Activated CD4-positive, alpha-beta T cell treated with anti-CD3 and anti-CD28 coated beads, Interleukin-2, amount 10 ng/mL, durations not matched to agents 24 days and 14 days (primary cell): ENCODE measurements around the gene OSBPL10. TPM values are rescaled to one million over a fixed set of nuclear protein-coding genes. Genes with fewer than 3 reads are reported as not detected.
A peak's percentile ranks its signal among the peaks of the same experiment; 100 is the strongest.
"Not testable (repeated sequence)": the region's sequence is repeated elsewhere in the genome, so short reads cannot be mapped to it uniquely, and the experiment has no call there.

ENCODE experiments used
- DNase-seq: peaks from one replicate; pipeline ENCODE4 v3.0.0; 2022
- H3K27ac Mint-ChIP-seq: one replicate; pipeline ENCODE4 v1.8.0; 2022; ENCODE audit warnings: mild to moderate bottlenecking, mixed read lengths
- H3K27me3 Mint-ChIP-seq: one replicate; pipeline ENCODE4 v1.8.0; 2022; ENCODE audit warnings: mixed read lengths
- H3K36me3 Mint-ChIP-seq: one replicate; pipeline ENCODE4 v1.8.0; 2022; ENCODE audit warnings: low read depth, mild to moderate bottlenecking, mixed read lengths
- H3K4me1 Mint-ChIP-seq: one replicate; pipeline ENCODE4 v1.8.0; 2021; ENCODE audit warnings: mixed read lengths
- H3K4me3 Mint-ChIP-seq: one replicate; pipeline ENCODE4 v1.8.0; 2022; ENCODE audit warnings: mild to moderate bottlenecking, moderate library complexity, mixed read lengths
- H3K9me3 Mint-ChIP-seq: one replicate; pipeline ENCODE4 v1.8.0; 2021; ENCODE audit warnings: mixed read lengths
- intact Hi-C: fragments of 100-400 bp; cut with micrococcal nuclease; formaldehyde crosslinking; loops from one replicate; pipeline ENCODE4 v1.15.1; 2023
- total RNA-seq: library from RNA; stranded (reverse); gene quantifications from 2 replicates; pipeline ENCODE4 v1.2.3, GENCODE V29; 2022

Gene OSBPL10
- total RNA-seq, 1 donor from 2014 or later, result 14.5 TPM

- H3K4me3 Mint-ChIP-seq, result no peak overlapping the region
- intact Hi-C loops, result no loop called here
- H3K4me1 Mint-ChIP-seq, result peaks cover 4% of the 10 kb centered on the region
- no peak overlapping the region for H3K27ac Mint-ChIP-seq
- H3K27me3 Mint-ChIP-seq, result no peaks in the 10 kb centered on the region
- no peaks in the 10 kb centered on the region for H3K36me3 Mint-ChIP-seq
- H3K9me3 Mint-ChIP-seq, result no peaks in the 10 kb centered on the region
- no peak for DNase-seq
Measured at GRCh38 chr3:31876331-31876730, 104.7 kb downstream of the OSBPL10 start.

DNA sequence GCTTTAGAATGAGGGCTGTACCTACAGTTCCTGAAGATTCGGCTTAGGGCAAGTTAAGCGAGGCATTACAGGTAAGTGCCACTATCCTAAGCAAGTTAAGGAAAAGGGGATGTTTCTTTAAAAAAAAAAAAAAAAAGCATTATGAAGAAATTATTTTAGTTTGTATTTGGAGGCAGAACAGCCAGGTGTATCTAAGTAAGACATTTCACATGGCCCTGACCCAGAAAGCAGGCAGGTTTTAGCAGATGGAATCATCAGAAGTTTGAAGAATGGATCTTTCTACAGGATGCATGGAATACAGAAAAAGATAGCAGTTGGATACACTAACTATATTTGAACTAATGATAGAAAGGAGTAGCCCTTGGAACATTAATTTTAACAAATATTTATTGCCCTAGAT, 105.6 kb downstream of the OSBPL10 start:
- no peak for DNase-seq
- no peaks in the 10 kb centered on the region for H3K36me3 Mint-ChIP-seq
- intact Hi-C loops, result no loop called here
- H3K27ac Mint-ChIP-seq, result no peak overlapping the region
- H3K4me1 Mint-ChIP-seq, result peaks cover 3% of the 10 kb centered on the region
- H3K27me3 Mint-ChIP-seq, result no peaks in the 10 kb centered on the region
- no peak overlapping the region for H3K4me3 Mint-ChIP-seq
- H3K9me3 Mint-ChIP-seq, result no peaks in the 10 kb centered on the region

DNA sequence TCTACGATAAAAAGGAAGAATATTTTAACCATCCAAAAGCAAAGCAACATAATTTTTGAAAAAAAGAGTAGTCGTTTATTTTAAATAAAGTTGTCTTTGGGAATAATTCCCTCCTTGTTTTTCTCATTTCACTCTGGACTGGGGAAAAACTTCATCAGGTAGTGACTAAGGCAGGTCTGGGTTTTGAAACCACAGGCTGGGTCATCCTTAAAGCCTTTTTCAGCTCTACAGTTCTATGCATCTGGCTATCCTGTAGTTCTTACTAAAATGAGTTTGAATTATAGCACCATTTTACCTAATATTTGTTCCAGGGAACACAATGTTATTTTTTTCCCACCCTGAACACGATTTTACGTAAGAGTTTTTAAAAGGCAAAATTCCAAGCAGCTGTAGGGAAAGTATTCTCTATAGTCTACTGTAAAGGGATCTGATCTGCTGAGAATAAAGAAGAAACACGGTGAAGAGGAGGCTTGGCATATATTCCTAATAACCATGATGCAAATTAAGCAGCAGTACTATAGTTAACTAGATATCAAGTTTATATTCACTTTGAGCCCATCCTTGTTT, 107.7 kb downstream of the OSBPL10 start:
- no peaks in the 10 kb centered on the region for H3K36me3 Mint-ChIP-seq
- no peaks in the 10 kb centered on the region for H3K27me3 Mint-ChIP-seq
- peaks cover 3% of the 10 kb centered on the region for H3K4me1 Mint-ChIP-seq
- no peaks in the 10 kb centered on the region for H3K9me3 Mint-ChIP-seq
- intact Hi-C loops, result no loop called here
- DNase-seq, result no peak
- H3K27ac Mint-ChIP-seq, result no peak overlapping the region
- no peak overlapping the region for H3K4me3 Mint-ChIP-seq

DNA sequence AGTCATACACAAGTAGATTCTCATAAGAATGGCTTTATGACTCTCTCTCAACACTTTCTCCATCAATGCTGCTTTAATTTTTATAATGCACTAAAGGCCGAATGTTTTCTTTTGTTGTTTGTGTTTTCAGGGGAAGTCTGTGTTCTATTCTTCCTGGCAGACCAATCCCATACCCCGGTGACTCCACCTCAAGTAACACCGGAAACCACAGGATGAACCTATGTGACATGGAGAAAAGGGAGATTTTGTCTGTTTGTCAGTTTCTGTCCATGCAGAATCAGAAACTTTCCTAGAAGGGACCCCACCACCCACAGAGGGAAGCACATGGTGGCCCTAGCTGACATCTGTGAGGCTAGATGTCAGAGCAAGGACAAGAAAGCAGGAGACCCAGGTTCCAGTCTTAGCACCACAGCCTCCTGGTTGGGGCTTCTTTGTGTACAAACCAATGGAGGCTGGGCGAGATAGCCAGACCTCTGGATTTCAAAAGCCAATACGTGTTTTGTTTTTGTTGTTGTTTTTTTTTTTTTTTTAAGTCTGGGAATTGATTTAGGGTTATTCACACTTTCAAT, 109.0 kb downstream of the OSBPL10 start:
- no peak overlapping the region for H3K4me3 Mint-ChIP-seq
- no peaks in the 10 kb centered on the region for H3K36me3 Mint-ChIP-seq
- DNase-seq, result no peak
- H3K27me3 Mint-ChIP-seq, result no peaks in the 10 kb centered on the region
- H3K4me1 Mint-ChIP-seq, result peaks cover 3% of the 10 kb centered on the region
- H3K27ac Mint-ChIP-seq, result peak overlapping the region; percentile 53
- H3K9me3 Mint-ChIP-seq, result no peaks in the 10 kb centered on the region
- intact Hi-C loops, result no loop called here

- intact Hi-C loops, DNase-seq, H3K9me3 Mint-ChIP-seq, H3K27ac Mint-ChIP-seq, H3K4me3 Mint-ChIP-seq, H3K36me3 Mint-ChIP-seq, H3K27me3 Mint-ChIP-seq, H3K4me1 Mint-ChIP-seq: not testable (repeated sequence)
Measured at GRCh38 chr3:31870111-31870510, 111.0 kb downstream of the OSBPL10 start.

DNA sequence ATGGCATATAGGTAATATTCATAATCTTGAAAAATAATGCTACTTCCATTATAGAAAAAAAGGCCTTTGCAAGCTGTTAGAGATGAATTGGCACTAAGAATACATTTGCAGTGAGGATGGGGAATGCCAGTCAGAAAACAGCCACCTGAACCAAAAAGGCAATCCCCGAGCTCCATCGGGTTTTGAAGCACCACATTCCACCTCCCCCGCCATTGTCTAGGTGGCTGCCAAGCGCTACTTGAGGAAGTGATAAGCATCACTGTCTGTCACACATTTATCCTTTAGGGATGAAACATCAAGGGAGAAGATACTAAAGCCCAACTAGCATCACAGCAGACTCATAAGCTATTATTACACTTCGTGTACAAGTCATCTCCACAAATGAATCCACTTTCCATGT, 112.8 kb downstream of the OSBPL10 start:
- Mint-ChIP-seq H3K4me1 (peaks cover 3% of the 10 kb centered on the region), H3K36me3 (no peaks in the 10 kb centered on the region), H3K27me3 (no peaks in the 10 kb centered on the region), H3K4me3 (no peak overlapping the region), H3K9me3 (no peaks in the 10 kb centered on the region), H3K27ac (no peak overlapping the region)
- no peak for DNase-seq
- intact Hi-C loops, result no loop called here

DNA sequence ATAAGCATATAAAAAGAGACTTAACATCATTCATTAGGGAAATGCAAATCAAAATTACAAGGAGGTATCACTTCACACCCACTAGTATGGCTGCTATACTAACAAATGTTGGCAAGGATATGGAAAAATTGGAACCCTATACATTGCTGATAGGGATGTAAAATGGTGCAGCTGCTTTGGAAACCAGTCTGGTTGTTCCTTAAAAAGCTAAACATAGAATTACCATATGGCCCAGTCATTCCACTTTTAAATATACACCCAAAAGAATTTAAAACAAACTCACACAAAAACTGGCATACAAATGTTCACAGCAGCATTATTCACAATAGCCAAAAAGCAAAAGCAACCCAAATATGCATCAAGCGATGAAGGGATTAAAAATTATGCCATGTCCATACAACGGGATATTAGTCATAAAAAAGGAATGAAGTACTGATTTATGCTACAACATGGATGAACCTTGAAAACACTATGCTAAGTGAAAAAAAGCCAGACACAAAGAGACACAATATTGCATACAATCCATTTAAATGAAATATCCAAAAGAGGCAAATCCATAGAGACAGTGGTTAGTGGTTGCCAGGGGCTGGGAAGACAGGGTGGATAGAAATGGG, 118.3 kb downstream of the OSBPL10 start:
- Mint-ChIP-seq H3K27ac (no peak overlapping the region), H3K4me1 (peaks cover 3% of the 10 kb centered on the region), H3K36me3 (no peaks in the 10 kb centered on the region), H3K9me3 (no peaks in the 10 kb centered on the region), H3K4me3 (no peak overlapping the region), H3K27me3 (no peaks in the 10 kb centered on the region)
- DNase-seq, result no peak
- intact Hi-C loops, result no loop called here

DNA sequence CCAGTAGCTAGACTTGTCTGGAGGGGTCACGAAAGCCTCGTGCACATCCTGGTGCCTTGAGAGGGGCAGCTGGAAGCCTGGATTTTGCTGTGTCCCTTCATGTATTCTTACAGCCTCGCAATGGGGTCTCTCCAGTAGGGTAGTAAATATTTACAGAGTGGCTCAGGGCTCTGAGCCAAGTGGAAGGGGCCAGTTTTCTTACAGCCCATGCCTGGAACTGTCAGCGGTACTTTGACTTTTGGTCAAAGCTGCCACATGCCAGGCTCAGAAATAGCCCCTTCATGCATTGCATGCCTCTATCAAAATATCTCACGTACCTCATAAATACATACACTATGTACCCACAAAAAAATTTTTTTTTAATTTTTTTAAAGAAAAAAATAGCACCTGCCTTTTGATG, 119.2 kb downstream of the OSBPL10 start:
- Mint-ChIP-seq H3K27me3 (no peaks in the 10 kb centered on the region), H3K36me3 (no peaks in the 10 kb centered on the region), H3K4me3 (no peak overlapping the region), H3K27ac (no peak overlapping the region), H3K4me1 (peaks cover 3% of the 10 kb centered on the region), H3K9me3 (no peaks in the 10 kb centered on the region)
- no peak for DNase-seq
- intact Hi-C loops, result no loop called here

DNA sequence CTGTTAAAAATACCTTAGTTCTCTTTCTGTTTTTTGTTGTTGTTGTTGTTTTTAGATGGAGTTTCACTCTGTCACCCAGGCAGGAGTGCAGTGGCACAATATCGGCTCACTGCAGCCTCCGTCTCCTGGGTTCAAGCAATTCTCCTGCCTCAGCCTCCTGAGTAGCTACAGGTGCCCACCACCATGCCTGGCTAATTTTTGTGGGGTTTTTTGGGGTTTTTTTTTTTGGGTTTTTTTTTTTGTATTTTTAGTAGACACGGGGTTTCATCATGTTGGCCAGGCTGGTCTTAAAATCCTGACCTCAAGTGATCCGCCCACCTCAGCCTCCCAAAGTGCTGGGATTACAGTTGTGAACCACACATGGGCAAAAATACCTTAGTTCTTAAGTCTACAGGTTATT, 120.4 kb downstream of the OSBPL10 start:
- H3K36me3 Mint-ChIP-seq, H3K4me1 Mint-ChIP-seq, H3K27ac Mint-ChIP-seq, H3K4me3 Mint-ChIP-seq, DNase-seq, intact Hi-C loops, H3K27me3 Mint-ChIP-seq, H3K9me3 Mint-ChIP-seq: not testable (repeated sequence)

DNA sequence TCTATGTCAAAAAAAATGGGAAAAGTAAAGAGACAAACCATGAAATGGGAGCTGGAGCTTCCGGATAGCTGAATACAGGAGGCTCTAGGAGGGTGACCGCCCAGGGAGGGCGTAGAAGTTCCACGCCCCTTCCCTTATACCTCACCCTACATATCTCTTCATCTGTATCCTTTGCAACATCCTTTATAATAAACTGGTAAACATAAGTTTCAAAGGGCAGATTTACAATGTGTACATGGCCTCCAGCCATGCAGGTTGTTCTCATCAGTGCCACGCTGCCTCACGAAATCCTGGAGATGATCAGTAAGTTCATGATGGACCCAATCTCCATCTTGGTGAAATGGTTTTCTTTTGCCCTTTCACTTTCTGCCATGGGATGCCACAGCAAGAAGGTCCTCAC, 121.8 kb downstream of the OSBPL10 start:
- intact Hi-C loops, result loop anchor here (10.0 kb wide), 1 partner anchor 286 kb away; no protein-coding TSS in a partner anchor
- no peaks in the 10 kb centered on the region for H3K27me3 Mint-ChIP-seq

GRCh38 chr3:31858439-31858838, 122.6 kb downstream of the OSBPL10 start:
- no peaks in the 10 kb centered on the region for H3K9me3 Mint-ChIP-seq
- intact Hi-C loops, result loop anchor here (10.0 kb wide), 1 partner anchor 286 kb away; no protein-coding TSS in a partner anchor
- H3K4me1 Mint-ChIP-seq, result peaks cover 3% of the 10 kb centered on the region
- no peak overlapping the region for H3K27ac Mint-ChIP-seq
- H3K4me3 Mint-ChIP-seq, result no peak overlapping the region
- H3K27me3 Mint-ChIP-seq, result no peaks in the 10 kb centered on the region
- no peaks in the 10 kb centered on the region for H3K36me3 Mint-ChIP-seq
- no peak for DNase-seq

More for the DNA sequence above, 121.8 kb downstream of the OSBPL10 start:
- H3K4me1 Mint-ChIP-seq, result peaks cover 3% of the 10 kb centered on the region
- no peaks in the 10 kb centered on the region for H3K36me3 Mint-ChIP-seq
- H3K9me3 Mint-ChIP-seq, result no peaks in the 10 kb centered on the region
- no peak overlapping the region for H3K27ac Mint-ChIP-seq
- H3K4me3 Mint-ChIP-seq, result no peak overlapping the region
- no peak for DNase-seq

- Mint-ChIP-seq H3K4me3 (no peak overlapping the region), H3K36me3 (no peaks in the 10 kb centered on the region), H3K27ac (no peak overlapping the region), H3K4me1 (no peaks in the 10 kb centered on the region), H3K27me3 (no peaks in the 10 kb centered on the region), H3K9me3 (no peaks in the 10 kb centered on the region)
- DNase-seq, result no peak
- intact Hi-C loops, result loop anchor here (10.0 kb wide), 1 partner anchor 291 kb away; no protein-coding TSS in a partner anchor
Measured at GRCh38 chr3:31853580-31853979, 127.5 kb downstream of the OSBPL10 start.

DNA sequence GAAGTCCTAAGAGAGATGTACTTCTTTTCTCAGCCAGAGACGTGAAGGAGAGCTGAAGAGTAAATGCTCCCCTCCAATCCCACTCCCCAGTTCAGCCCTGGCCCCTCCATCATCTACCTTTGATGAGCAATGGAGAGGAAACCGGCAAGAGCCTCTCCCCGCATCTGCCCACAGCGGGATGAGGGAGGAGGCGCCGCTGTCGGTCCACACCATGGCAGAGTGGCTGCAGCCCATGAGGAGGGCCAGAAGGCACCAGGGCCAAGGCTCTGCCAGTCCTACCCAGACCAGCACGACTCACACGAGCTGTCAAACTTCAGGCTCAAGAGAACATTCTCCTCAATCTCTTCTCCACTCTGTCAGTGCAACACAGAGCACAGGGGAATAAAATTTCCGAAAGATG, 129.8 kb downstream of the OSBPL10 start:
- H3K27me3 Mint-ChIP-seq, result no peaks in the 10 kb centered on the region
- no peaks in the 10 kb centered on the region for H3K4me1 Mint-ChIP-seq
- intact Hi-C loops, result loop anchor here (10.0 kb wide), 1 partner anchor 294 kb away; no protein-coding TSS in a partner anchor
- DNase-seq, result no peak
- H3K4me3 Mint-ChIP-seq, result no peak overlapping the region
- no peaks in the 10 kb centered on the region for H3K9me3 Mint-ChIP-seq
- H3K36me3 Mint-ChIP-seq, result no peaks in the 10 kb centered on the region
- no peak overlapping the region for H3K27ac Mint-ChIP-seq

- intact Hi-C loops, result no loop called here
- H3K36me3 Mint-ChIP-seq, result no peaks in the 10 kb centered on the region
- H3K9me3 Mint-ChIP-seq, result no peaks in the 10 kb centered on the region
- DNase-seq, result no peak
- H3K27me3 Mint-ChIP-seq, result no peaks in the 10 kb centered on the region
- no peak overlapping the region for H3K27ac Mint-ChIP-seq
- no peak overlapping the region for H3K4me3 Mint-ChIP-seq
- no peaks in the 10 kb centered on the region for H3K4me1 Mint-ChIP-seq
Measured at GRCh38 chr3:31848911-31849310, 132.2 kb downstream of the OSBPL10 start.
